T-helper 1 cell treated with Interleukin-12 subunit alpha and Interleukin-12 subunit beta and Interleukin-4 antibody, amounts not matched to agents 30 ng/mL and 1 ng/mL, for 36 hours (primary cell): Measurements from ENCODE around the gene PTPRN2. TPM values are rescaled to one million over a fixed set of nuclear protein-coding genes. Genes with fewer than 3 reads are reported as not detected.
"Not testable (repeated sequence)": the region's sequence is repeated elsewhere in the genome, so short reads cannot be mapped to it uniquely, and the experiment has no call there.

ENCODE experiments used
- intact Hi-C: fragments of 100-400 bp; cut with micrococcal nuclease; formaldehyde crosslinking; loops from one replicate; pipeline ENCODE4 v1.15.1; 2024
- total RNA-seq: library from RNA; stranded (reverse); gene quantifications from 2 replicates; pipeline ENCODE4 v1.2.3, GENCODE V29; 2022

Gene PTPRN2
- total RNA-seq, 1 donor from 2014 or later: 2.9 TPM

DNA sequence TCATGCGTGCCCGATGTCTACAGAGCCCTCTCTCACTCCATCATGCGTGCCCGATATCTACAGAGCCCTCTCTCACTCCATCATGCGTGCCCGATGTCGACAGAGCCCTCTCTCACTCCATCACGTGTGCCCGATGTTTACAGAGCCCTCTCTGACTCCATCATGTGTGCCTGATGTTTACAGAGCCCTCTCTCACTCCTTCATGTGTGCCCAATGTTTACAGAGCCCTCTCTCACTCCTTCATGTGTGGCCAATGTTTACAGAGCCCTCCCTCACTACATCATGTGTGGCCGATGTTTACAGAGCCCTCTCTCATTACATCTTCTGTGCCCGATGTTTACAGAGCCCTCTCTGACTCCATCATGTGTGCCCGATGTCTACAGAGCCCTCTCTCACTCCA, 740.9 kb downstream of the PTPRN2 start:
- intact Hi-C loops: not testable (repeated sequence)

DNA sequence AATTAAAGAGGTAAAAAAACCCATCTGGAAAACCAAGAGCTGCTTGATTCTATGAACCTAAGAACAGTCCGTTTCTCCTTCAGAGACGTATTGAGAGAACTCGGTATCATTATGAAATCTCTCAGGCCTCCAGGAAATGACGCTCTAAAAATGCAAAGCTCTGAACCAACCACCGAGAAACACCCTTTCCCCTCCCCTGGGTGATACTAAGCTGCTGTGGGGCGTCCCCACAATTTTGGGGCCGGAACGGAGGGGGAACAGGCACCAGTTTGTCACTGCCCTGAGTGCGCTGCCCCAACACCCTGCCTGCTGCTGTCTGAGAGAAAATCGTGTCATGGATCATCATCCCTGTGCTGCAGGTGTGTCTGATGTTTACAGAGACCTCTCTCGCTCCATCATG, 741.4 kb downstream of the PTPRN2 start:
- intact Hi-C loops: no loop called here

DNA sequence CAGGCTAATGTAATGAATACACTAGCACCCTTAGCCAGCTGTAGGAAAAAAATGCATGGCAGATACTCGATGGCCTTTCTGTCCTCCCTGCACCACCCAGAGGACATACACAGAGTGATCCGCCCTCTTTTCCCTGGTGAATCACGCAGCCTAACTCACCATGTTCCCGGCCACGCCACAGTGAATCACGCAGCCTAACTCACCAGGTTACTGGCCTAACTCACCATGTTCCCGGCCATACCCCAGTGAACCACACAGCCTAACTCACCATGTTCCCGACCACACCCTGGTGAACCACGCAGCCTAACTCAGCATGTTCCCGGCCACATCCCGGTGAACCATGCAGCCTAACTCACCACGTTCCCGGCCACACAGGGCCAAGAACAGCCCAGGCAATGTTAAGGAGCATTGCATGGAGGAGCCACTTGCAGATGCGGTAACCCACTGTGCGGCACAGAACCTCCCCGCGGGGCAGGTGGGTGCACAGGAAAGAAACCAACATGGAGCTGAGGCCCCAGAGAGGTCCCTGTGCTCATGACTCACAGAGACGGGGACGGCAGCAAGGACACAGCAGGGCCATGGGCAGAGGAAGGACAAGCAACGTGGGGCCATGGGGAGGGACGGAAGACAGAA, 742.3 kb downstream of the PTPRN2 start:
- intact Hi-C loops: no loop called here

DNA sequence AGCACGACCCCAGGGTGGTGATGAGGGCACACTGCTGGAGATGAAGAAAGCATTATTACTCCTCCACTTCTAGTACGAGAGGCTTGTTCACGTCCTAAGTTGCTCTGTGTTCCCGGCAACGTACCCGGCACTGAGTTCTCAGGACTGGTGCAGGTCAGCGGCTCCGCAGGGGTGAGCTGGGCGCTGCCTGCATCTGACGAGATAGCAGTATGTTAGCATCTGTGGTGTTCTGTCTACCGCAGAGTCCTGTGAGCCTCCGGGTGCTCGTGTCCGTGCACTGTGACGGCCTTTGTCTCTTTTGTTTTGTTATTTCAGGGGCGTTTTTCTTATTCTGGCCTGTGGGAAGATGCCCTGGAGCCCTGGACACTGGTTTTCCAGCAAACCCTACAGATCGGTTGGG, 743.0 kb downstream of the PTPRN2 start:
- intact Hi-C loops: no loop called here

DNA sequence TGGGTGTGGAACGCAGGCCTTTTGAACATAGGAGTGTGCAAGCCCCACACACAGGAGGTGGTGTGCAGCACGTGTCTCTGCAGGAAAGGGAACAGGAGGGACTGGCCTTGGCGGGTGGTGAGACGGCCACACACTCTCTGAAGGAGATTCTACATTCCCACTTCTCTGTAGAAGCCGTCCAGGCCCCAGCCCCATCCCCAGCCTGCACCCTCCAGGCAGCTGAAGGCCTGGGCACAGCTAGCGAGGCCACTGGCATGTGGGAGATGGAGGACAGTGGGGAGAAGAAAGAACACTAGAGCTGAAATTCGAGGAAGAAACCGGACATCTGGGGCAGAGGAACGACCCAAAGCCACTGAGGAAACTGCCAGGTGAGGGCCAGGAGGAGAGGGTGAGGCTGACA, 743.5 kb downstream of the PTPRN2 start:
- intact Hi-C loops: no loop called here

DNA sequence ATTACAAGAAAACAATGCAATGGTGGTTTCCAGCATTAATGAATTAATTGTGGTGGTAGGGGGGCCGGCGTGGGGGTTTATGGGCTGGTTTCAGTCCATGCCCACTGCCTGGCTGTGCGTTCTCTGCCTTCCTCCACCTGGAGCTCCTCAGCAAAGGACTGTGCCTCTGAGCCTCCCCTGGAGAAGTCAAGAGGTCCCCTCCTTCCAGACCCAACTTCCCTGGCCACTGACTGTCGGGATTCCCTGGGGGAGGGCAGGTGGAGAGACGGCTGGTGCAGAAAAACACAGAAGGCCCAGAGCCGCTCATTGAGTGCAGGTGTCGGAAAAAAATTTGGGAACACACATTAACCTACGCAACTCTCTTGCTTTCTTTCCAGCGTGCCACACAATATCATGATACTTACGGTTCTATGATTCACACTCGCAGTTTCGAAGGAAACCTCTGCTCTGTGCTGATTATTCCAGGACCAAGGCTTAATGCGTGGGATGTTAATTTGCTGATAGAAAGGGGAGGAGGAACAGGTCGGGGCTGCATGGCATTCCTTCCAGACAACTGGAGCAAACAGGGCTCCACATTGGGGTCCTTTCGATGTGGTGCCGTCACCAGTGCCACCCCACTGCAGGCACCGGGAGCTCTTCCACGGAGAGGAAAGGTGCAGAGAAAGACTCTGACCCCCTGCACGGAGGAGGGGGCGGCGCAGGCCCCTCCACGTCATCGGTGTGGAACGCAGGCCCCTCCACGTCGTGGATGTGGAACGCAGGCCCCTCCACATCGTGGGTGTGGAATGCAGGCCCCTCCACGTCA, 744.1 kb downstream of the PTPRN2 start:
- intact Hi-C loops: no loop called here

DNA sequence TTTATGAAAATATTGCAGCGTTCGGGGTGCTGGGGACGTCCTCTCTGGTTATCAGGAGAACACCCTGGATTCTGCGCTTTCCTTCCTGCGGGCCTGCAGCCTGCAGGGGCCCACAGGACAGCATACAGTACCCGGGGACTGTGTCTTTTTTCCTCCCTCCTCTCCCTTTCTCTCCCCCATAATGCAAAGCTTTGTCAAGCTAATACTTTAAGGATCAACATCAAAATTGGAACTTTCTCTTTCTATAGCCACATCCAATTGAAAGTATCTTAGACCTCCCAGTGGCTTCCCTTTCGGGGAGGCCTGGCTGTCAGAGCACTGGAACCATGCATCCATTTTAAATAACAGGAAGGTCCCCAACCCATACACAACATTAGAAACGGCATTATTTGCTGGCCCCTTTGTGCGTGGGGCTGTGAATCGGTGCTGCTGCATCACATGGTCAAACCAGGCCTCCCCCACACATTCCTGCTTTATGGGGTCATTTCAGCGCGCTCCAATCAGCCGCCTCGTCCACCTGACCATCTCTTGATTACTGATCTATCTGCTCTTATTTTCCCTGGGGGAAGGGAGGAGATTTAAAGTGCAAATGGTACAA, 745.8 kb downstream of the PTPRN2 start:
- intact Hi-C loops: no loop called here

DNA sequence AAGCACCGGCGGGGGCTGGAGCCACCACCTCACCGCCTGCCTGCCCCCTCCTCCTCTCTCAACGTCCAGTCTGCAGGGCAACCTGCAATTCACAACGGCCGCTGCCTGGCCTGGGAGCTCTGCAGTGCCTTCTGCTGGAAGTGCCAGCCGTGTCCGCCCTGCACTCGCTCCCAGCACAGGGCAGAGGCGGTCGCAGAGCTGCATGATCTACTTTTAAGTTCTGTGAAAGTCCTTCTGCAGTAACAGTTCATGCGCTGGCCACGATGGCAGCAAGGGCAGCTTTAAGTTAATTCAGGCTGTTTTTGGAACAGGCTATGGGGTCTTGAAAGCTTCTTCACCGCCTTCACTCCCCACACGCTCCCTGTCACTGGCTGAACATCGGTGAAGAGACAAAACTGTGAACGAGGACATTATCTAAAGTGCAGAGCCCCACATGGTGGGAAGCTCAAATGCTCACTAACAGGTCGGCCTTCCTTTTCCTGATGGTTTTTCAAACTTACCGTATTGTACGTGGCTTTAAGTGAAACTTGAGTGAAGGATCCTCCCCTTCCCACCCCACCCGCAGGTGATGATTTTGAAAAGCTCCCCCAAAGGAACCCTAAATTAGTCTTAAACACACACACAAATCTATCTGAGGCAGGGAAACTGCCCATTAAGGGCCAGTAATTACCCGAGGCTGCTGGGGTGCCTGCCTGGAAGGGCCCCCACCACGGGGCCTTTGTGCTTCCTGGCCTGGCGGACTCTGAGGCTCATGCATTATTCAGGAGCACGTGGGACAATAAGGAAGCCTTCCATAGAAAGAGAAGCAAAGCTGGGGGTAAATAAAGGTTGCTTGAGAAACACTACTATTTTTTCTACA, 746.5 kb downstream of the PTPRN2 start:
- intact Hi-C loops: no loop called here

DNA sequence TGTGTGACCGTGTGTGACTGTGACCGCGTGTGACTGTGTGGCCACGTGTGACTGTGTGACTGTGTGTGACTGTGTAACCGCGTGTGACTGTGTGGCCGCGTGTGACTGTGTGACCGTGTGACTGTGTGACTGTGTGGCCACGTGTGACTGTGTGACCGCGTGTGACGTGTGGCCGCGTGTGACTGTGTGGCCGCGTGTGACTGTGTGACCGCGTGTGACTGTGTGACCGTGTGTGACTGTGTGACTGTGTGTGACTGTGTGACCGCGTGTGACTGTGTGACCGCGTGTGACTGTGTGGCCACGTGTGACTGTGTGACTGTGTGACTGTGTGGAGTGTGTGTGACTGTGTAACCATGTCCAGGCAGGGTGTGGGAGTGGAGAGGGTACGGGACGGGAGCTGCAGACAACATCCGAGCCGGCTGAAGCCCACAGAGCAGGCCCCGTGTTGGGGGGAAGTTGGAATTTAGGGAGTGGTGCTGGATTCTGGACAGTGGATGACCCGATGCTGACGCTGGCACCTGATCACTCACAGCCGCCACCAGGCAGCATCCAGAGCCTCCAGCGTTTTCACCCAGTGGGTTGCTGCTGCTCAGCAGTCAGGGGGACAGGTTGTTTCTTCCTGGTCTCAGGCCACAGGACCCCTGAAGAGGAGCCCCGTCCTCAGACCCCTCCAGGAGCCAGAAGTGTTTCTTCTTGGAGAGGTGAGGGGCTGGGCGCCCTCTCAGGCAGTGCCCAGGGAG, 747.3 kb downstream of the PTPRN2 start:
- intact Hi-C loops: no loop called here

DNA sequence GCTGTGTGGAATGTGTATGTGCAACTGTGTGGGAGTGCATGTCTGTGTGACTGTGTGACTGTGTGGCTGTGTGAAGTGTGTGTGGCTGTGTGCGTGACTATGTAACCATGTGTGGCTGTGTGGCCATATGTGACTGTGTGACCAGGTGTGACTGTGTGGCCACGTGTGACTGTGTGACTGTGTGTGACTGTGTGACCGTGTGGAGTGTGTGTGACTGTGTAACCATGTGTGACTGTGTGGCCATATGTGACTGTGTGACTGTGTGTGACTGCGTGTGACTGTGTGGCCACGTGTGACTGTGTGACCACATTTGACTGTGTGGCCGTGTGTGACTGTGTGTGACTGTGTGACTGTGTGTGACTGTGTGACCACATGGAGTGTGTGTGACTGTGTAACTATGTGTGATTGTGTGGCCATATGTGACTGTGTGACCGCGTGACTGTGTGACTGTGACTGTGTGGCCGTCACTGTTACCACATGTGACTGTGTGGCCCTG, 747.9 kb downstream of the PTPRN2 start:
- intact Hi-C loops: no loop called here

DNA sequence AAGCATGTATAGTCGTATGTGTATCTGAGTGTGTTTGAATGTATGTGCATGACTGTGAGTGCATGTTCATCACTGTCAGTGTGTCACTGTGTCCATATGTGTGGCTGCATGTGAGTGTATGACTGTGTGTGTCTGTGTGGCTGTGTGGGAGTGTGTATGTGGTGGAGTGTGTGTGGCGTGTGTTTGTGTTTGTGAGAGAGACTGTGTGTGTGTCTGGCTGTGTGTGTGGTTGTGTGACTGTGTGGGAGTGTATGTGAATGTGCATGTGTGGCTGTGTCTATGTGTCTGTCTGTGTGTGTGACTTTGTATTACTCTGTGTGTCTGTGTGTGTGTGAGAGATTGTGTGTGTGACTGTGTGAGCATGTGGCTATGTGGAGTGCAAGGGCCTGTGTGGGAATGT, 748.4 kb downstream of the PTPRN2 start:
- intact Hi-C loops: no loop called here

DNA sequence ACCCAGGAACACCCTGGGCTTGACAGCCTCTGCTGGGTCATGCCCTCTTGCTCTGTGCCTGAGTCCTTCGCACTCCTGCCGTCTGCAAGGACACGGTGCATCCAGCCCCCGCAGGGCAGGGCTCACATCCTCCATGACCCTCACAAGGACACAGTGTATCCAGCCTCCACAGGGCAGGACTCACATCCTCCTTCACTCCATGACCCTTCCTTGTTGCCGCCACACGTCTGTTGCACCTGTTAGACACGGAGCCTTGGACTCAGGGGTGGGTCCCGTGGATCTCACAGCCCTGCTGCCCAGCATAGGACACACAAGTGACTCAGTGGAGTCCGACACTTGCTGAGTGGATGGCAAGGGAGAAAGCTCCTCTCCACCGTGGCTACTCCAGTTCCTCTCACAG, 750.1 kb downstream of the PTPRN2 start:
- intact Hi-C loops: no loop called here

DNA sequence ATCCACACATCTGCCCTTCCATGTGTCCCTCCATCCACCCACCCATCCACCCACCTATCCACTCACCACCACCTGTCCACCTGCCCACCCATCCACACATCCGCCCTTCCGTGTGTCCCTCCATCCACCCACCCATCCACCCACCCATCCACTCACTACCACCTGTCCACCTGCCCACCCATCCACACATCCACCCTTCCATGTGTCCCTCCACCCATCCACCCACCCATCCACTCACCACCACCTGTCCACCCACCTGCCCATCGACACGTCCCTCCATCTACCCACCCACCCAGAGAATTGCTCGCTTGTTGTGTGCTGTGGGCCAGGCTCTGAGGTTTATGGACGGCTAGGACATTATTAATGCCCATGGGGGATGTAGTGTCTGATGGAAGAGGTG, 750.6 kb downstream of the PTPRN2 start:
- intact Hi-C loops: no loop called here

DNA sequence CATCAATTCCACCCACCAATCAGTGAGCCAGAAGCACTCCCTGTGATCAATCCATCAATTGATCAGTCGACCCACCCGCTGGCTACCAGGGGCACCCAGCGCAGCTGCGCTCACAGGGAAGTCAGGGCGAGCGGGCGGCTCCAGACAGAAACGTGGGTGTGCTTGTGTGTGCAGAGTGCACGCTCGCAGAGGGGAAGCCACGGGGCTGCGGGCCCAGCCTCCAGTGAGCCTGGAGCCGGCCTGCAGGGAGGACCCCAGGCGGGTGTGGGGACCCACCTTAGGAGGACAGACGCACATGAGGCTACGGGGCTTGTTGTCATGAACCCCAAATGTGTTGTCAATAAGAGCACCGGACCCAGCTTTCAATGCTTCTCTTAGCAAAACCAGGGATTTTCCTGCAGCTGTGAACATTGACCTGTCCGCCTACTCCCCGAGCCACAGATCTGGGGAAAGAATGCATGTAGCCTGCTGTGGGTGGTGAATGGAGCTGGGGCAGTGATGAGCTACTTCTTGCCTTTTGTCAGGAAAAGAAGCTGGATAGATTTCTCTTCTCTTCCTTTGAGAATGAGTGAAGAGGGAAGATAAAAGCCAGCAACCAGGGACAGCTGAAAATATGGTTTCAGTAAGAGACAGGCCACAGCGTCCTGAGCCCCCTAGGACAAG, 753.0 kb downstream of the PTPRN2 start:
- intact Hi-C loops: no loop called here

DNA sequence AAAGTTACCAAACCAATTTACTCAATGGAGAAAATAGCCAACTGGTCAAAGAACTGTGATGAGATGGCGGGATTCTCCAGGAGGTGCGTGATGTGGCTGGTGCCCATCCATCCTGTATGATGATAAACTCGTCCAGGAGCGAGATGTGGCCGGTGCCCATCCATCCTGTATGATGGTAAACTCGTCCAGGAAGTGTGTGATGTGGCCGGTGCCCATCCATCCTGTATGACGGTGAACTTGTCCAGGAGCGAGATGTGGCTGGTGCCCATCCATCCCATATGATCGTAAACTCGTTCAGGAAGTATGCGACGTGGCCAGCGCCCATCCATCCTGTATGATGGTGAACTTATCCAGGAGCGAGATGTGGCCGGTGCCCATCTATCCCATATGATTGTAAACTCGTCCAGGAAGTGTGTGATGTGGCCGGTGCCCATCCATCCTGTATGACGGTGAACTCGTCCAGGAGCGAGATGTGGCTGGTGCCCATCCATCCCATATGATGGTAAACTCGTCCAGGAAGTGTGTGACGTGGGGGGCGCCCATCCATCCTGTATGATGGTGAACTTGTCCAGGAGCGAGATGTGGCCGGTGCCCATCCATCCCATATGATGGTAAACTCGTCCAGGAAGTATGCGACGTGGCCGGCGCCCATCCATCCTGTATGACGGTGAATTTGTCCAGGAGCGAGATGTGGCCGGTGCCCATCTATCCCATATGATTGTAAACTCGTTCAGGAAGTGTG, 754.6 kb downstream of the PTPRN2 start:
- intact Hi-C loops: no loop called here

DNA sequence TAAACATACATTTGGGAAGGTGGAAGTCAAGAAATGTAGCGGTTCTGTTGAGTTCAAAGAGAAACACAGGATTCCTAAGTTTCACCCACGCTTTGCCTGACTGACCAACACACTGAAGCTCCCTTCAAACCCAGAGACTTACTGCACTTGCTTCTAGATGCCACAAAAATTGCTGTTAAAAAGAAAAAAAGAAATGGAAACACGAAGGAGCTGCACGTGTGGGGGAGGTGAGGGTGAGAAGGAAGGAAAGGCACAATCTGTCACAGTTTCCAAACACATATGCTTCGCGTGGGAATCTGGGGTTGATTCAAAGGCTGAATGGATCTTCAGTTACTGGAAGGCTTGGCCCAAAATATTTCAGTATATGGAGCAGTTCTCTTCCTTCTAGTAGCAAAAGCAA, 755.2 kb downstream of the PTPRN2 start:
- intact Hi-C loops: no loop called here

DNA sequence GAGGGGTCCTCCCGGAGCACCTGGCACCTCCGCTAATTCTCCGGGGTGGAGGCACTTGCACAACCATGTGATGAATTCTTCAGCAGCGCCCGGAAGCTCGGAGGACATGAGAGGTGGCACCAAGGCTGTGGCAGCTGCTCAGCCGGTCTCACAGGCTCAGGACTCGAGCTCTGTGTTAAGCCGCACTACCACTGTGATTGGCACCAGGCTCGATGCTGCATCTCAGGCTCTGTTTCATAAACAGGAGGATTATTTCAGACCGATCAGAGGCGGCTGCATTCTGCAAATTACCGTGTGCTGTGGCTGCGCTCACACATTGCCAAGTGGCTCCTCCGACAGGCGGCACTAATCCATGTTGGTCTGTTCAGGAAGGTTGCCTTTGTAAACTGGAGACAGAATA, 755.6 kb downstream of the PTPRN2 start:
- intact Hi-C loops: no loop called here

DNA sequence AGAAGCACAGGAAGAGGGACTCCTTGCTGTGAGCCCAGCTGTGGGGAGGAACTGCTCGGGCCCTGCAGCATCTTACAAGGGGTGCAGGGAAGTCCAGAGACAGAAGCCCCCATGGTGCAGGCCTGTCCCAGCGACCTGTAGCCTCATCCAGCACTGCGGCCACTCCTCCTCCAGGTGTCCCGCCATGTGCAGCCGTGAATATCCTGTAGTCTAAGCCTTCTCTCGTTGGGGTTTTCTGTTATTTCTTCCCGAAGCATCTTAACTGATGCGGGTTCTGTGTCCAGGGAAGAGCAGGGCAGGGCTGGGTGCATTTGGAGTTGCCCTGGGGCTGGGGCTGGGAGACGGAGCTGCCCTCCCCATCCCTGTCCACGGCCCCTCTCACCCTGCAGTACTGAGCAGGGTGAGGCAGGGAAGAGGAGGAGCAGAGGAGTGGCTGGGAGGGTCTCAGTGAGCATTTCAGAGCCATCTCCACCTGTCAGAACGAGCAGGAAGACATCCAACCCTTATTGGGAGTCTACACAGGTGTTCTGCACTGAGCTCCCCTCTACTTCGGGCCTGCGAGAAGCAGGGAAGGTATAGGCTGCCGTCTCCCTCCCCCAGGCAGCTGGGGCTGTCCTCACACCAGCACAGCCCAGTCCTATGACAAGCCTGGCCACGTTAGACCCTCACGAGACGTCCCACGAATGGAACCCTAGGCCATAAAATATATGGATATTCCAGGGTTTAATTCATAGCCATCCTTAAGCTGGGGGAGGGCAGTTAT, 756.3 kb downstream of the PTPRN2 start:
- intact Hi-C loops: no loop called here

DNA sequence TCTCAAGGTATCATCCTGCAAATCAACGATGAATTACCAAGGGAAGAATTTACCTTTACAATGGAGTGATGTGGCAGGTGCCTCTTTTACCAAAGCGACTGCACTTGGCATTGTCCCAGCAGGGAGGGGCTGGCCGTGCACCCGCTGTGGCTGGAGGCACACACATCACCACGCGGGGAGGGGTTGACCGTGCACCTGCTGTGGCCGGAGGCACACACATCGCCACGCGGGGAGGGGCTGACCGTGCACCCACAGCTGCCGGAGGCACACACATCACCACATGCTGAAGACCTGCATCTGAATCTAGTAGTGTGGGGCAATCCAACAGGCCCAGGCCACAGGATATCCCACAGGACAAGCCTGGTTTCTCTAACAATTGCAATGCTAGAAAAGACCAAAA, 757.3 kb downstream of the PTPRN2 start:
- intact Hi-C loops: no loop called here
